Stomach (tissue), 4 donors: ENCODE data around the gene PKDCC.

Source experiments
- POLR2A ChIP-seq, 4 donors: fragments of 450-650 bp; IDR thresholded peaks; one replicate each; pipeline ENCODE4 v1.6.1; 2016; ENCODE audit warnings: antibody characterized with exemption in 4 of 4, control low read depth in 2 of 4, mild to moderate bottlenecking in 1 of 4, moderate library complexity in 1 of 4
- POLR2AphosphoS5 ChIP-seq, 3 donors: sonication (generic); formaldehyde crosslinking; IDR thresholded peaks; one replicate each; pipeline ENCODE4 v1.6.1; 2016; ENCODE audit warnings: antibody characterized with exemption in 3 of 3

DNA sequence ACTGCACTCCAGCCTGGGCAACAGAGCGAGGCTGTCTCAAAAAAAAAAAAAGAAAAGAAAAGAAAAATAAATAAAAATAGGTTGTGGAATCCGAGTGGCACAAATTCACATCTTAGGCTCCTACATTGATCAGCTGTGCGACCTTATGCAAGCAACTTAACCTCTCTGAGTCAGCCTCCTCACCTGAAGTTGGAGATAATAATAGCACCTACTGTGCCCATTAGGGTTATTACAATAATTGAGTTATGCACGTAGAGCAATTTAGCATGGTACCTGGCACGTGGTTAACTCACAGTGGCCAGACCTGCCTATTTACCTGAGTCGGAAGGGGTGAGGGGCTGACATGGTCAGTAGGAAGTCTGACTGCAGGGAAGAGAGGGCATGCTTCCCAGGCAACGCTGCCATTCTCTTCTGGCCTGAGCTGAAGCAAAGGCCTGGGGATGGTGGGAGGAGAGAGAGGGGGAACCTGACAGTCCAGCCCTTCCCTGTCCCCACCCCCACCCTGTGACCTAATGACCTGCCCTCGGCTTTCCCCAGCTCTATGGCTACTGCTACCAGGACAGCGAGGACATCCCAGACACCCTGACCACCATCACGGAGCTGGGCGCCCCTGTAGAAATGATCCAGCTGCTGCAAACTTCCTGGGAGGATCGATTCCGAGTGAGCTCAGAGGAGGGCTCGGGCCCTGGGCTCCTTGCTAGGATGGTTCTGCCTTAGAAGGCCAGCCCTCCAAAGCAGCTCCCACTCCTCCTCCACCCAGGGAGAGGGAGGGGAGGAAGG is 5.1 kb downstream of the PKDCC start:
- no peak for TF ChIP-seq POLR2A (IDR thresholded peaks at IDR 0.05)
- TF ChIP-seq POLR2AphosphoS5 (IDR thresholded peaks at IDR 0.05), result no peak
